Ovary (tissue), 9 donors: ENCODE data around the gene SUSD5. TPM values are rescaled to one million over a fixed set of nuclear protein-coding genes. Genes with fewer than 3 reads are reported as not detected.

ENCODE experiments used
- DNase-seq, 5 donors: peaks; one replicate each; pipeline ENCODE4 v3.0.0-alpha.2; 2019 to 2020
- H3K27ac ChIP-seq, 2 donors: fragments of 200-600 bp; one replicate each; pipeline versions ENCODE4 v1.5.1 to v1.8.0; 2019 to 2022
- H3K27me3 ChIP-seq: fragments of 200-600 bp; one replicate; pipeline ENCODE4 v1.8.0; 2022
- H3K36me3 ChIP-seq: fragments of 200-600 bp; sonication (generic); one replicate; pipeline ENCODE4 v1.5.1; 2019
- H3K4me1 ChIP-seq: one replicate; pipeline ENCODE4 v1.8.1; 2013; ENCODE audit warnings: mild to moderate bottlenecking, moderate library complexity; ENCODE audit not compliant: insufficient read depth
- H3K4me3 ChIP-seq: fragments of 200-600 bp; sonication (generic); one replicate; pipeline ENCODE4 v1.5.1; 2017
- H3K9me3 ChIP-seq, 2 donors: fragments of 200-600 bp in 1 of 2; sonication (generic) in 1 of 2; one replicate each; pipeline versions ENCODE4 v1.5.1 to v1.8.1; 2013 to 2019; ENCODE audit warnings: mild to moderate bottlenecking in 1 of 2, moderate library complexity in 1 of 2
- EP300 ChIP-seq: sonication (generic); formaldehyde crosslinking; IDR thresholded peaks from one replicate; pipeline ENCODE4 v1.6.1; 2017; ENCODE audit warnings: antibody characterized with exemption
- POLR2A ChIP-seq: fragments of 450-650 bp; IDR thresholded peaks from one replicate; pipeline ENCODE4 v1.6.1; 2017; ENCODE audit warnings: antibody characterized with exemption, mild to moderate bottlenecking, moderate library complexity
- WGBS, 3 donors: extraction: QIAGEN DNeasy Blood & Tissue Kit in 1 of 3; methylation state at CpG; one replicate each; pipeline versions ENCODE4 v1.1.5 to v1.1.7; 2013 to 2017; 5-methylcytosine and 5-hydroxymethylcytosine counted together
- intact Hi-C, 4 donors: fragments of 100-400 bp; cut with DNase I; formaldehyde crosslinking; loops; one replicate each; pipeline versions ENCODE4 v1.11.0 to v1.15.1; 2022 to 2023
- polyA plus RNA-seq, 2 donors: library from polyadenylated mRNA; stranded (reverse); fragments of 200-250 nt in 1 of 2; fragments of 350-450 nt in 1 of 2; fragmentation: Illumina TruSeq in 1 of 2; extraction: RNeasy Lipid Tissue Mini Kit (QIAGEN cat#74804) in 1 of 2; gene quantifications; one replicate each; pipeline ENCODE4 v1.2.3, GENCODE V29; 2013 to 2014
- total RNA-seq, 7 donors: library from RNA; depleted of rRNA in 2 of 7; stranded (reverse); fragments of >200 nt in 2 of 7; fragmentation: NEBNext Ultra II Directional in 3 of 7; extraction: Animal tissue kit (Norgen Biotek cat#: 25700) in 3 of 7; gene quantifications; one replicate each; pipeline versions ENCODE4 v1.1.0 to v1.2.4, GENCODE V29; 2016 to 2023
- TF ChIP-seq, protein P1 (sequence below), 3 donors: fragments of 450-650 bp in 2 of 3; fragments of 200-600 bp in 1 of 3; IDR thresholded peaks; one replicate each; pipeline versions ENCODE4 v1.5.1 to v1.8.0; 2016 to 2022; ENCODE audit warnings: antibody characterized with exemption in 3 of 3, mild to moderate bottlenecking in 1 of 3
- donor health status: DM: no; HTN: no; CAD: no; lungs with moderate emphysema.
- donor health status: DM: no; HTN: no; CAD: no.
- donor health status: Bipolar disorder and iron deficiency.
- donor health status: DM: yes; HTN: yes; CAD: no.
- donor health status: DM: no; HTN: no; CAD: no.
- donor health status: DM: yes; HTN: yes; CAD: no.

Gene SUSD5
- total and polyA plus RNA-seq, 9 donors = 0.24 to 16.0 (median 2.7) TPM

- Histone ChIP-seq H3K27me3 (no peaks in the 10 kb centered on the region), H3K27ac (no peak overlapping the region), H3K4me1 (no peaks in the 10 kb centered on the region), H3K36me3 (no peaks in the 10 kb centered on the region), H3K9me3 (no peaks in the 10 kb centered on the region), H3K4me3 (no peak overlapping the region)
- no peak for TF ChIP-seq POLR2A
- TF ChIP-seq, protein P1, sequence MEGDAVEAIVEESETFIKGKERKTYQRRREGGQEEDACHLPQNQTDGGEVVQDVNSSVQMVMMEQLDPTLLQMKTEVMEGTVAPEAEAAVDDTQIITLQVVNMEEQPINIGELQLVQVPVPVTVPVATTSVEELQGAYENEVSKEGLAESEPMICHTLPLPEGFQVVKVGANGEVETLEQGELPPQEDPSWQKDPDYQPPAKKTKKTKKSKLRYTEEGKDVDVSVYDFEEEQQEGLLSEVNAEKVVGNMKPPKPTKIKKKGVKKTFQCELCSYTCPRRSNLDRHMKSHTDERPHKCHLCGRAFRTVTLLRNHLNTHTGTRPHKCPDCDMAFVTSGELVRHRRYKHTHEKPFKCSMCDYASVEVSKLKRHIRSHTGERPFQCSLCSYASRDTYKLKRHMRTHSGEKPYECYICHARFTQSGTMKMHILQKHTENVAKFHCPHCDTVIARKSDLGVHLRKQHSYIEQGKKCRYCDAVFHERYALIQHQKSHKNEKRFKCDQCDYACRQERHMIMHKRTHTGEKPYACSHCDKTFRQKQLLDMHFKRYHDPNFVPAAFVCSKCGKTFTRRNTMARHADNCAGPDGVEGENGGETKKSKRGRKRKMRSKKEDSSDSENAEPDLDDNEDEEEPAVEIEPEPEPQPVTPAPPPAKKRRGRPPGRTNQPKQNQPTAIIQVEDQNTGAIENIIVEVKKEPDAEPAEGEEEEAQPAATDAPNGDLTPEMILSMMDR (IDR thresholded peaks at IDR 0.05) = no peak
- no peak for TF ChIP-seq EP300
- intact Hi-C loops = no loop called here
- no peak for DNase-seq
Measured at GRCh38 chr3:33246786-33247185, 28.2 kb upstream of the SUSD5 start.

DNA sequence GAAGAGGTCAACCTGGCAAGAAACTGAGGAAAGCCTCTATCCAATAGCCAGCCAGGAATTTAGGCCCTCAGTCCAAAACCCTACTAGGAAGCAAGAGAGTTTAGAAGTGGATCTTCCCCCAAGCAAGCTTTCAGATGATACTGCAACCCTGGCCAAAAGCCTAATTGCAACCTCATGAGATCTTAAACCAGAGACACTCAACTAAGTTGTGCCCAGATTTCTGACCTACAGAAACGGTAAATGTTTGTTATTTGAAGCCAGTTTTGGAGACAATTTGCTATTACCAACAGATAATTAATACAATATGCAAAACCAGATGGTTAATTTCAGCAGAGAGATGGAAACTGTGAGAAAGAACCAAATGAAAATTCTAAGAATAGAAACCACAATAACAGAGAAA, 21.7 kb upstream of the SUSD5 start:
- TF ChIP-seq EP300 (no peak), POLR2A (no peak)
- TF ChIP-seq, protein P1 (IDR thresholded peaks at IDR 0.05) = no peak
- no peak for DNase-seq

GRCh38 chr3:33238923-33239322, 20.3 kb upstream of the SUSD5 start:
- DNase-seq = no peak
- Histone ChIP-seq H3K36me3 (no peaks in the 10 kb centered on the region), H3K27me3 (no peaks in the 10 kb centered on the region), H3K27ac (no peak overlapping the region), H3K4me1 (no peaks in the 10 kb centered on the region), H3K9me3 (no peaks in the 10 kb centered on the region), H3K4me3 (no peak overlapping the region)
- intact Hi-C loops = no loop called here
- TF ChIP-seq, protein P1 (IDR thresholded peaks at IDR 0.05) = no peak
- WGBS, 3 donors = 91 to 96% (median 96%) methylated on average over 1 of the region's 1 CpG

More for the DNA sequence above, 21.7 kb upstream of the SUSD5 start:
- no peaks in the 10 kb centered on the region for H3K27me3 ChIP-seq
- no peak overlapping the region for H3K27ac ChIP-seq
- no peaks in the 10 kb centered on the region for H3K4me1 ChIP-seq
- H3K36me3 ChIP-seq = no peaks in the 10 kb centered on the region
- 28 to 39% (median 28%) methylated on average over 1 of the region's 1 CpG for WGBS, 3 donors
- intact Hi-C loops = no loop called here
- no peak overlapping the region for H3K4me3 ChIP-seq
- no peaks in the 10 kb centered on the region for H3K9me3 ChIP-seq

DNA sequence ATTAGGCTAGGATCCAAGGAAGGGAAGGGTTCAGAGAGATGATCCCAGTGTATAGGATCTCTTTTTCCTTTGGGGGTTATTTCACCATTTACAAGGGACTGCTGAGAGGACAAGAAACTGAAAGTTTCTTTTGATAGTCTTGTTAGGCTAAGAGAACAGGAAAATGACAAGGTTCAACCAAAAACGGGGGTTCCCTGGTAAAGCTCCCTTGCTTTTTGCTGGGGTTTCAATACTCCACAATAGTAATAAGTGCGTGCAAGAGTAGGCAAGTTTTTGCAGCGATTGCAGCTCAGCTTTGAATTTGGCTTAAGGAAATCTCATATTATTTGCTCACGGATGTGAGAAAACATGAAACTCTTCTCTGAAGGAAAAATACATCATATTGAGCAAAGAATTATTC, 18.8 kb upstream of the SUSD5 start:
- Histone ChIP-seq H3K27ac (no peak overlapping the region), H3K9me3 (no peaks in the 10 kb centered on the region), H3K36me3 (no peaks in the 10 kb centered on the region), H3K4me3 (no peak overlapping the region), H3K27me3 (no peaks in the 10 kb centered on the region), H3K4me1 (no peaks in the 10 kb centered on the region)
- WGBS, 3 donors = 87 to 89% (median 88%) methylated on average over 4 of the region's 4 CpGs
- DNase-seq = no peak
- intact Hi-C loops = no loop called here
- TF ChIP-seq EP300 (no peak), POLR2A (no peak)
- TF ChIP-seq, protein P1 (IDR thresholded peaks at IDR 0.05) = no peak

DNA sequence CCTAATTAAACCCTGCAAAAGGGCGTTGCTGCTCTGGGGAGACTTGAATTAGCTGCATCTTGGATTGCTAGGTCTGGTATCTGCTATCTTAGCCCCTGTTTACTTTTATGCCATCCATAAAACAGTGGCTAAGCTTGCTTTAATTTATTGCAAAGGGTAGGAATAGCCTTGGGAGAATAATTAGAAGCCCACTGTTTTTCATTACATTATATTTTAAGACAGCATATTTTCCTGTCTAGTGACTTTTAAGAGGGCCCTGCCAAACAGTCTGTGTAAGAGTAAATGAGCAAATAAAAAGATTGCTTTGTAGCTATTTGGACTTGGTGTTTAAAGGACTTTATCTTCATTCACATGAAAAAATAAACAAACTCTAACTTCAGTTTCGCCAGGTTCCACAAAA, 17.4 kb upstream of the SUSD5 start:
- 33 to 41% (median 40%) methylated on average over 2 of the region's 2 CpGs for WGBS, 3 donors
- DNase-seq = no peak
- TF ChIP-seq POLR2A (no peak), EP300 (no peak)
- TF ChIP-seq, protein P1 (IDR thresholded peaks at IDR 0.05) = no peak
- Histone ChIP-seq H3K4me1 (no peaks in the 10 kb centered on the region), H3K27ac (no peak overlapping the region), H3K27me3 (no peaks in the 10 kb centered on the region), H3K4me3 (no peak overlapping the region), H3K36me3 (no peaks in the 10 kb centered on the region), H3K9me3 (no peaks in the 10 kb centered on the region)
- intact Hi-C loops = no loop called here
